ENCODE results near the gene LRRC75A.

- TF ChIP-seq CTCF (IDR thresholded peaks at IDR 0.05) (no peak), POLR2A (IDR thresholded peaks at IDR 0.05) (no peak)
Measured at GRCh38 chr17:16463358-16464302, 28.4 kb downstream of the LRRC75A start.

Data from uterus (tissue), 2 donors.